SK-N-MC (cell line): ENCODE results near the gene FCHSD2.

ENCODE experiments used
- EZH2 ChIP-seq: fragments of 200-600 bp; sonication (generic); IDR thresholded peaks from one replicate; pipeline ENCODE4 v1.6.1; 2017; ENCODE audit warnings: antibody characterized with exemption
- FOXP2 ChIP-seq: optimal IDR thresholded peaks from 2 replicates; pipeline ENCODE3; 2011; ENCODE audit warnings: mild to moderate bottlenecking, moderate library complexity; ENCODE audit not compliant: insufficient read depth; ENCODE audit errors: extremely low read length, control extremely low read depth
- POLR2AphosphoS5 ChIP-seq: IDR thresholded peaks from 2 replicates; pipeline ENCODE4 v1.6.1; 2012; ENCODE audit warnings: mild to moderate bottlenecking, low read depth, low read length, borderline replicate concordance

DNA sequence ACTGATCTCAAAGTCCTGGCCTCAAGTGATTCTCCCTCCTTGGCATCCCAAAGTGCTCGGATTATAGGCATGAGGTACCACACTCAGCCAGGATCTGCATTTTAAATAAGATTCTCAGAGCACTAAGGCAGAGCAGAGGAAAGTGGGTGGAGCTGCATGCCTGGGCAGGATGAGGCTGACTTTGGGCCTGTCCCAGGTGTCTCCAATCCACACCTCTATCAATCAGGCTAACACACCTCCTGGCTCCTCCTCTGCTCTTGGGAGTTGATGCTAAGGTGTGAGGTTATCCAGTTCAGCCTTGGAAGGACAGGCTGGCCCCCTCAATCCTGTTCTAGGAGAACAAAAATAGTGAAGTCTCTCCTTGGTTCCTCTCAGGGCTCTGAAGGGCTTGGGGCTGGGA, 45.7 kb upstream of the FCHSD2 start:
- no peak for TF ChIP-seq EZH2
- TF ChIP-seq POLR2AphosphoS5, result no peak
- TF ChIP-seq FOXP2, result no peak
